HCT116 (cell line): ENCODE measurements around the gene CLEC16A. TPM values are rescaled to one million over a fixed set of nuclear protein-coding genes. Genes with fewer than 3 reads are reported as not detected.

ENCODE experiments used
- ATAC-seq: fragments of 200-7000 bp; cut with Tn5 transposase; 2 replicates; pipeline ENCODE4 v1.9.1; 2020; ENCODE audit warnings: mild to moderate bottlenecking, moderate library complexity
- BruUV-seq: library from RNA; stranded (reverse); fragments of 400-500 nt; replicated peaks from 2 replicates; lab custom pipeline; 2021; lab: Mats Ljungman, UMichigan
- CTCF ChIA-PET: fragments of 300-600 bp; sonication (Branson Sonifier 250); formaldehyde crosslinking; loops from one replicate; lab custom pipeline; 2021; ENCODE audit warnings: antibody characterized with exemption; lab: Charles Lee
- POLR2A ChIA-PET: fragments of 300-600, 350-600 bp; sonication (Branson Sonifier 250); formaldehyde crosslinking; loops from one replicate; lab custom pipeline; 2021; ENCODE audit warnings: antibody characterized with exemption; lab: Charles Lee
- RAD21 ChIA-PET, 2 experiments: fragments of 300-600 bp; sonication (Branson Sonifier 250); formaldehyde crosslinking; loops; one replicate each; lab custom pipeline; 2023; ENCODE audit warnings: low total read pairs in 2 of 2; ENCODE audit not compliant: uncharacterized antibody in 2 of 2, unreplicated experiment in 2 of 2, low non-redundant PET in 1 of 2; lab: Charles Lee
- DNase-seq: peaks from one replicate; pipeline ENCODE4 v3.0.0-alpha.2; 2010; ENCODE audit warnings: low read depth, low spot score
- H2AFZ ChIP-seq: fragments of 200-600 bp; shearing (Covaris generic), sonication (generic); 2 replicates; pipeline ENCODE4 v1.6.1; 2017; ENCODE audit warnings: low read depth, mixed run types, mixed read lengths, antibody characterized with exemption, low read length; ENCODE audit not compliant: poor library complexity, severe bottlenecking
- H3K27ac ChIP-seq: 2 replicates; pipeline ENCODE4 v1.5.1; 2012; ENCODE audit warnings: low read depth, low read length
- H3K27me3 ChIP-seq: fragments of 200-600 bp; sonication (generic); 2 replicates; pipeline ENCODE4 v1.6.1; 2016; ENCODE audit warnings: mixed run types, low read length, mixed read lengths; ENCODE audit not compliant: insufficient read depth
- H3K36me3 ChIP-seq, 2 experiments: fragments of 200-500 bp in 1 of 2; fragments of 200-600 bp in 1 of 2; sonication (Bioruptor generic) in 1 of 2; sonication (generic) in 1 of 2; 2 replicates each; pipeline versions ENCODE4 v1.5.1 to v1.6.1; 2014 to 2016; ENCODE audit warnings: low read length in 2 of 2, inconsistent platforms in 1 of 2, mixed read lengths in 1 of 2, mixed run types in 1 of 2; ENCODE audit not compliant: insufficient read depth in 2 of 2, control insufficient read depth in 1 of 2
- H3K4me1 ChIP-seq, 2 experiments: fragments of 200-600 bp in 1 of 2; sonication (generic) in 1 of 2; 2 replicates each; pipeline versions ENCODE4 v1.5.1 to v1.6.1; 2012 to 2017; ENCODE audit warnings: low read length in 2 of 2, inconsistent platforms in 1 of 2, mild to moderate bottlenecking in 1 of 2, mixed read lengths in 1 of 2, mixed run types in 1 of 2, moderate library complexity in 1 of 2; ENCODE audit not compliant: insufficient read depth in 2 of 2, control insufficient read depth in 1 of 2
- H3K4me2 ChIP-seq: fragments of 200-600 bp; sonication (generic); 2 replicates; pipeline ENCODE4 v1.6.1; 2017; ENCODE audit warnings: mixed run types, low read length, mixed read lengths
- H3K4me3 ChIP-seq, 2 experiments: fragments of 200-600 bp in 1 of 2; sonication (generic) in 1 of 2; replicated peaks in 1 of 2; 2 replicates each; pipeline ENCODE4 v1.5.1; 2011 to 2016; ENCODE audit warnings: low read length in 2 of 2, control low read depth in 1 of 2, low read depth in 1 of 2, mild to moderate bottlenecking in 1 of 2, mixed read lengths in 1 of 2, mixed run types in 1 of 2
- H3K79me2 ChIP-seq: fragments of 200-600 bp; sonication (generic); 2 replicates; pipeline ENCODE4 v1.6.1; 2017; ENCODE audit warnings: mild to moderate bottlenecking, mixed run types, low read length, moderate library complexity, mixed read lengths; ENCODE audit not compliant: insufficient read depth
- H3K9ac ChIP-seq: fragments of 200-600 bp; sonication (generic); 2 replicates; pipeline ENCODE4 v1.6.1; 2016; ENCODE audit warnings: low read length, mixed read lengths
- H3K9me2 ChIP-seq: fragments of 200-600 bp; sonication (generic), shearing (Covaris generic); 2 replicates; pipeline ENCODE4 v1.6.1; 2017; ENCODE audit warnings: mixed run types, mild to moderate bottlenecking, moderate library complexity; ENCODE audit not compliant: insufficient read depth
- H3K9me3 ChIP-seq, 2 experiments: fragments of 200-500 bp in 1 of 2; fragments of 200-600 bp in 1 of 2; sonication (Bioruptor generic) in 1 of 2; sonication (generic) in 1 of 2; 2 replicates each; pipeline ENCODE4 v1.6.1; 2014 to 2017; ENCODE audit warnings: low read length in 2 of 2, mixed read lengths in 2 of 2, inconsistent platforms in 1 of 2, low read depth in 1 of 2, mild to moderate bottlenecking in 1 of 2, mixed run types in 1 of 2, moderate library complexity in 1 of 2; ENCODE audit not compliant: control insufficient read depth in 1 of 2, insufficient read depth in 1 of 2
- H4K20me1 ChIP-seq: fragments of 200-600 bp; sonication (generic), shearing (Covaris generic); 2 replicates; pipeline ENCODE4 v1.6.1; 2017; ENCODE audit warnings: mixed run types, mild to moderate bottlenecking, moderate library complexity; ENCODE audit not compliant: insufficient read depth
- ATF3 ChIP-seq: IDR thresholded peaks from 2 replicates; pipeline ENCODE4 v1.6.1; 2012
- CBX3 ChIP-seq: IDR thresholded peaks from 2 replicates; pipeline ENCODE4 v1.6.1; 2012; ENCODE audit warnings: low read depth
- CEBPB ChIP-seq: IDR thresholded peaks from 2 replicates; pipeline ENCODE4 v1.6.1; 2012; ENCODE audit warnings: low read depth
- CTCF ChIP-seq, 3 experiments: fragments of 200-600 bp in 1 of 3; sonication (generic) in 1 of 3; IDR thresholded peaks in 2 of 3; conservative IDR thresholded peaks in 1 of 3; 2 replicates each; pipeline ENCODE4 v1.5.1; 2012 to 2017; ENCODE audit warnings: low read depth in 2 of 3, low read length in 2 of 3, antibody characterized with exemption in 1 of 3, borderline replicate concordance in 1 of 3, control low read depth in 1 of 3, mild to moderate bottlenecking in 1 of 3, mixed read lengths in 1 of 3, mixed run types in 1 of 3, moderate library complexity in 1 of 3; ENCODE audit not compliant: insufficient read depth in 1 of 3
- ELF1 ChIP-seq: IDR thresholded peaks from 2 replicates; pipeline ENCODE4 v1.6.1; 2012; ENCODE audit warnings: low read depth, borderline replicate concordance
- EZH2phosphoT487 ChIP-seq: fragments of 200-600 bp; IDR thresholded peaks from 2 replicates; pipeline ENCODE4 v1.6.1; 2018; ENCODE audit warnings: antibody characterized with exemption, borderline replicate concordance
- JUND ChIP-seq: IDR thresholded peaks from 2 replicates; pipeline ENCODE4 v1.6.1; 2012
- MAX ChIP-seq: IDR thresholded peaks from 2 replicates; pipeline ENCODE4 v1.6.1; 2012
- POLR2AphosphoS5 ChIP-seq: IDR thresholded peaks from 2 replicates; pipeline ENCODE4 v1.6.1; 2011; ENCODE audit warnings: mild to moderate bottlenecking, low read depth, low read length, moderate library complexity
- REST ChIP-seq: IDR thresholded peaks from 2 replicates; pipeline ENCODE4 v1.6.1; 2012; ENCODE audit warnings: low read depth
- SP1 ChIP-seq: IDR thresholded peaks from 2 replicates; pipeline ENCODE4 v1.6.1; 2012; ENCODE audit warnings: low read depth
- SRF ChIP-seq: IDR thresholded peaks from 2 replicates; pipeline ENCODE4 v1.6.1; 2012; ENCODE audit warnings: low read depth
- YY1 ChIP-seq: IDR thresholded peaks from 2 replicates; pipeline ENCODE4 v1.6.1; 2011; ENCODE audit warnings: low read length, low read depth, moderate library complexity, mild to moderate bottlenecking; ENCODE audit not compliant: insufficient replicate concordance; ENCODE audit errors: extremely low read depth
- ZBTB33 ChIP-seq: IDR thresholded peaks from 2 replicates; pipeline ENCODE4 v1.6.1; 2011; ENCODE audit warnings: mild to moderate bottlenecking, low read length, moderate library complexity; ENCODE audit not compliant: insufficient replicate concordance; ENCODE audit errors: extremely low read depth
- ZNF274 ChIP-seq: fragments of 200-500 bp; sonication (Bioruptor generic); IDR thresholded peaks from 2 replicates; pipeline ENCODE4 v1.6.1; 2014; ENCODE audit warnings: mild to moderate bottlenecking, low read depth, low read length, inconsistent platforms
- intact Hi-C: fragments of 100-400 bp; cut with micrococcal nuclease; formaldehyde crosslinking; loops from 2 replicates; pipeline ENCODE4 v1.10.0; 2022
- total RNA-seq: library from RNA; stranded (reverse); gene quantifications from one replicate; pipeline ENCODE4 v1.2.1, GENCODE V29; 2021; ENCODE audit not compliant: unreplicated experiment

The CLEC16A gene
- total RNA-seq, 1 experiment from 2014 or later, result 18.0 TPM

GRCh38 chr16:11218604-11218962 lies 274.2 kb downstream of the CLEC16A start:
- H3K36me3 ChIP-seq, result no peaks in the 10 kb centered on the region
- H3K9ac ChIP-seq, result no peak overlapping the region
- no peak for ATAC-seq
- H4K20me1 ChIP-seq, result no peaks in the 10 kb centered on the region
- no TSS peak for BruUV-seq
- TF ChIP-seq CTCF (IDR thresholded peaks at IDR 0.05 in 2 of 3, conservative IDR thresholded peaks at IDR 0.05 in 1 of 3; ENCODE audit: borderline replicate concordance in 1 of 3, insufficient read depth in 1 of 3, low read depth in 2 of 3, low read length in 2 of 3) (peak in 2 of 3 experiments; percentile 74 to 92; a peak in 4 of 6 replicates), ZBTB33 (no peak), ZNF274 (no peak), SRF (no peak), YY1 (no peak), REST (no peak), EZH2phosphoT487 (no peak), ELF1 (no peak), POLR2AphosphoS5 (no peak), JUND (no peak), CEBPB (no peak), ATF3 (no peak), SP1 (no peak), CBX3 (peak; percentile 58; the same call in 1 of the 2 replicates), MAX (no peak)
- TF ChIP-seq, all 23 proteins: peak for 2
- Histone ChIP-seq H3K27ac (no peak overlapping the region), H3K4me2 (no peak overlapping the region), H3K79me2 (no peaks in the 10 kb centered on the region), H3K27me3 (no peaks in the 10 kb centered on the region), H3K9me2 (no peaks in the 10 kb centered on the region), H3K4me1 (no peaks in the 10 kb centered on the region), H3K4me3 (no peak overlapping the region), H2AFZ (no peak overlapping the region), H3K9me3 (peaks cover 11 to 21% of the 10 kb centered on the region in 2 experiments; a peak in 3 of 4 replicates)
- RAD21 ChIA-PET, result interaction anchor here in 1 of 2 experiments (0.6 kb wide), 1 partner anchor 236 kb away, joined by 6 read pairs; no protein-coding TSS in a partner anchor
- DNase-seq, result no peak
- CTCF ChIA-PET, result no interaction called here
- POLR2A ChIA-PET, result no interaction called here
- intact Hi-C loops, result no loop called here
